ENCODE data around the gene PHLDA3. TPM values are rescaled to one million over a fixed set of nuclear protein-coding genes. Genes with fewer than 3 reads are reported as not detected.

PHLDA3 gene
- total RNA-seq, 2 donors from 2014 or later = 1.6 to 2.7 TPM

- no peaks in the 10 kb centered on the region for H3K9me3 ChIP-seq (ENCODE audit: control insufficient read depth, low read length, poor library complexity, severe bottlenecking)
- Mint-ChIP-seq H3K4me3 (no peak overlapping the region), H3K4me1 (peaks cover 4% of the 10 kb centered on the region), H3K27me3 (peaks cover 24% of the 10 kb centered on the region), H3K36me3 (ENCODE audit: low read depth) (peaks cover 2% of the 10 kb centered on the region), H3K27ac (no peak overlapping the region)
- ATAC-seq (no peak), DNase-seq (no peak)
Measured at GRCh38 chr1:201460814-201461644, 8.0 kb downstream of the PHLDA3 start.

- no peaks in the 10 kb centered on the region for H3K36me3 Mint-ChIP-seq (ENCODE audit: low read depth)
- H3K4me1 Mint-ChIP-seq = peaks cover 4% of the 10 kb centered on the region
- no peak overlapping the region for H3K27ac Mint-ChIP-seq
- ATAC-seq (no peak), DNase-seq (no peak)
- H3K9me3 ChIP-seq (ENCODE audit: control insufficient read depth, low read length, poor library complexity, severe bottlenecking) = no peaks in the 10 kb centered on the region
- H3K27me3 Mint-ChIP-seq = peaks cover 24% of the 10 kb centered on the region
- no peak overlapping the region for H3K4me3 Mint-ChIP-seq
Measured at GRCh38 chr1:201459775-201460174, 9.2 kb downstream of the PHLDA3 start.

- Mint-ChIP-seq H3K27me3 (peaks cover 19% of the 10 kb centered on the region), H3K4me1 (peaks cover 10% of the 10 kb centered on the region), H3K36me3 (ENCODE audit: low read depth) (no peaks in the 10 kb centered on the region), H3K4me3 (no peak overlapping the region), H3K27ac (no peak overlapping the region)
- DNase-seq (no peak), ATAC-seq (no peak)
- no peaks in the 10 kb centered on the region for H3K9me3 ChIP-seq (ENCODE audit: control insufficient read depth, low read length, poor library complexity, severe bottlenecking)
Measured at GRCh38 chr1:201459052-201459451, 9.9 kb downstream of the PHLDA3 start.

- Mint-ChIP-seq H3K4me3 (no peak overlapping the region), H3K36me3 (ENCODE audit: low read depth) (no peaks in the 10 kb centered on the region), H3K27ac (no peak overlapping the region), H3K4me1 (peaks cover 12% of the 10 kb centered on the region), H3K27me3 (peaks cover 18% of the 10 kb centered on the region)
- no peaks in the 10 kb centered on the region for H3K9me3 ChIP-seq (ENCODE audit: control insufficient read depth, low read length, poor library complexity, severe bottlenecking)
- ATAC-seq (no peak), DNase-seq (no peak)
Measured at GRCh38 chr1:201457508-201457960, 11.5 kb downstream of the PHLDA3 start.

- H3K27me3 Mint-ChIP-seq = peaks cover 22% of the 10 kb centered on the region
- peaks cover 12% of the 10 kb centered on the region for H3K4me1 Mint-ChIP-seq
- H3K9me3 ChIP-seq (ENCODE audit: control insufficient read depth, low read length, poor library complexity, severe bottlenecking) = no peaks in the 10 kb centered on the region
- ATAC-seq (no peak), DNase-seq (no peak)
- H3K36me3 Mint-ChIP-seq (ENCODE audit: low read depth) = no peaks in the 10 kb centered on the region
- H3K4me3 Mint-ChIP-seq = no peak overlapping the region
- H3K27ac Mint-ChIP-seq = no peak overlapping the region
Measured at GRCh38 chr1:201456499-201457309, 12.3 kb downstream of the PHLDA3 start.

- ATAC-seq (no peak), DNase-seq (no peak)
- no peaks in the 10 kb centered on the region for H3K36me3 Mint-ChIP-seq (ENCODE audit: low read depth)
- H3K27ac Mint-ChIP-seq = no peak overlapping the region
- no peaks in the 10 kb centered on the region for H3K9me3 ChIP-seq (ENCODE audit: control insufficient read depth, low read length, poor library complexity, severe bottlenecking)
- H3K4me1 Mint-ChIP-seq = peaks cover 9% of the 10 kb centered on the region
- H3K27me3 Mint-ChIP-seq = peaks cover 22% of the 10 kb centered on the region
- no peak overlapping the region for H3K4me3 Mint-ChIP-seq
Measured at GRCh38 chr1:201455098-201455497, 13.9 kb downstream of the PHLDA3 start.

- Mint-ChIP-seq H3K36me3 (ENCODE audit: low read depth) (peaks cover 2% of the 10 kb centered on the region), H3K27me3 (peaks cover 26% of the 10 kb centered on the region), H3K4me1 (peaks cover 11% of the 10 kb centered on the region), H3K4me3 (no peak overlapping the region), H3K27ac (no peak overlapping the region)
- DNase-seq = no peak
- H3K9me3 ChIP-seq (ENCODE audit: control insufficient read depth, low read length, poor library complexity, severe bottlenecking) = no peaks in the 10 kb centered on the region
- ATAC-seq = no peak
Measured at GRCh38 chr1:201454608-201455007, 14.4 kb downstream of the PHLDA3 start.

- ATAC-seq = no peak
- Mint-ChIP-seq H3K4me3 (no peak overlapping the region), H3K27me3 (peaks cover 28% of the 10 kb centered on the region), H3K27ac (no peak overlapping the region), H3K36me3 (ENCODE audit: low read depth) (peaks cover 2% of the 10 kb centered on the region), H3K4me1 (peaks cover 13% of the 10 kb centered on the region)
- DNase-seq = no peak
- no peaks in the 10 kb centered on the region for H3K9me3 ChIP-seq (ENCODE audit: control insufficient read depth, low read length, poor library complexity, severe bottlenecking)
Measured at GRCh38 chr1:201452866-201453265, 16.1 kb downstream of the PHLDA3 start.

GRCh38 chr1:201450721-201451291 is 18.2 kb downstream of the PHLDA3 start:
- no peak for DNase-seq
- H3K36me3 Mint-ChIP-seq (ENCODE audit: low read depth) = peaks cover 2% of the 10 kb centered on the region
- H3K4me3 Mint-ChIP-seq = no peak overlapping the region
- ATAC-seq = no peak
- H3K27ac Mint-ChIP-seq = no peak overlapping the region
- H3K4me1 Mint-ChIP-seq = peaks cover 11% of the 10 kb centered on the region
- H3K9me3 ChIP-seq (ENCODE audit: control insufficient read depth, low read length, poor library complexity, severe bottlenecking) = no peaks in the 10 kb centered on the region
- H3K27me3 Mint-ChIP-seq = peaks cover 19% of the 10 kb centered on the region

GRCh38 chr1:201448990-201449389 is 20.0 kb downstream of the PHLDA3 start:
- H3K36me3 Mint-ChIP-seq (ENCODE audit: low read depth) = peaks cover 3% of the 10 kb centered on the region
- peaks cover 26% of the 10 kb centered on the region for H3K27me3 Mint-ChIP-seq
- ATAC-seq = no peak
- H3K4me3 Mint-ChIP-seq = no peak overlapping the region
- DNase-seq = no peak
- no peak overlapping the region for H3K27ac Mint-ChIP-seq
- H3K9me3 ChIP-seq (ENCODE audit: control insufficient read depth, low read length, poor library complexity, severe bottlenecking) = no peaks in the 10 kb centered on the region
- H3K4me1 Mint-ChIP-seq = peaks cover 6% of the 10 kb centered on the region

- DNase-seq (peak; percentile 33 to 44 (median 36)), ATAC-seq (peak; percentile 92)
- Mint-ChIP-seq H3K27me3 (peaks cover 28% of the 10 kb centered on the region), H3K36me3 (ENCODE audit: low read depth) (peaks cover 5% of the 10 kb centered on the region), H3K27ac (no peak overlapping the region), H3K4me3 (no peak overlapping the region), H3K4me1 (peaks cover 6% of the 10 kb centered on the region)
- no peaks in the 10 kb centered on the region for H3K9me3 ChIP-seq (ENCODE audit: control insufficient read depth, low read length, poor library complexity, severe bottlenecking)
Measured at GRCh38 chr1:201447903-201448871, 20.8 kb downstream of the PHLDA3 start.

GRCh38 chr1:201445310-201445709 is 23.7 kb downstream of the PHLDA3 start:
- Mint-ChIP-seq H3K27me3 (peaks cover 28% of the 10 kb centered on the region), H3K27ac (no peak overlapping the region), H3K36me3 (ENCODE audit: low read depth) (peaks cover 5% of the 10 kb centered on the region), H3K4me3 (no peak overlapping the region), H3K4me1 (peaks cover 8% of the 10 kb centered on the region)
- H3K9me3 ChIP-seq (ENCODE audit: control insufficient read depth, low read length, poor library complexity, severe bottlenecking) = no peaks in the 10 kb centered on the region
- DNase-seq (no peak), ATAC-seq (no peak)
